HUES48 (cell line): ENCODE data around the gene WNK1.
"Not testable (repeated sequence)": the region's sequence is repeated elsewhere in the genome, so short reads cannot be mapped to it uniquely, and the experiment has no call there.

ENCODE experiments used
- H3K27ac ChIP-seq: one replicate; pipeline ENCODE4 v1.7.0; 2013; ENCODE audit warnings: low read depth, low read length, inconsistent platforms
- H3K27me3 ChIP-seq: 2 replicates; pipeline ENCODE4 v1.6.1; 2013; ENCODE audit warnings: mild to moderate bottlenecking, low read length; ENCODE audit not compliant: control insufficient read depth, insufficient read depth
- H3K36me3 ChIP-seq: 2 replicates; pipeline ENCODE4 v1.6.1; 2013; ENCODE audit warnings: low read length; ENCODE audit not compliant: control insufficient read depth, insufficient read depth
- H3K4me1 ChIP-seq: 2 replicates; pipeline ENCODE4 v1.6.1; 2013; ENCODE audit warnings: mild to moderate bottlenecking, low read length; ENCODE audit not compliant: control insufficient read depth, insufficient read depth
- H3K4me3 ChIP-seq: 2 replicates; pipeline ENCODE4 v1.5.1; 2013; ENCODE audit warnings: mild to moderate bottlenecking, low read depth, low read length
- H3K9ac ChIP-seq: 2 replicates; pipeline ENCODE4 v1.6.1; 2013; ENCODE audit warnings: mild to moderate bottlenecking, low read depth, low read length, moderate library complexity
- H3K9me3 ChIP-seq: 2 replicates; pipeline ENCODE4 v1.6.1; 2013; ENCODE audit warnings: low read length; ENCODE audit not compliant: control insufficient read depth, insufficient read depth

Gene WNK1

DNA sequence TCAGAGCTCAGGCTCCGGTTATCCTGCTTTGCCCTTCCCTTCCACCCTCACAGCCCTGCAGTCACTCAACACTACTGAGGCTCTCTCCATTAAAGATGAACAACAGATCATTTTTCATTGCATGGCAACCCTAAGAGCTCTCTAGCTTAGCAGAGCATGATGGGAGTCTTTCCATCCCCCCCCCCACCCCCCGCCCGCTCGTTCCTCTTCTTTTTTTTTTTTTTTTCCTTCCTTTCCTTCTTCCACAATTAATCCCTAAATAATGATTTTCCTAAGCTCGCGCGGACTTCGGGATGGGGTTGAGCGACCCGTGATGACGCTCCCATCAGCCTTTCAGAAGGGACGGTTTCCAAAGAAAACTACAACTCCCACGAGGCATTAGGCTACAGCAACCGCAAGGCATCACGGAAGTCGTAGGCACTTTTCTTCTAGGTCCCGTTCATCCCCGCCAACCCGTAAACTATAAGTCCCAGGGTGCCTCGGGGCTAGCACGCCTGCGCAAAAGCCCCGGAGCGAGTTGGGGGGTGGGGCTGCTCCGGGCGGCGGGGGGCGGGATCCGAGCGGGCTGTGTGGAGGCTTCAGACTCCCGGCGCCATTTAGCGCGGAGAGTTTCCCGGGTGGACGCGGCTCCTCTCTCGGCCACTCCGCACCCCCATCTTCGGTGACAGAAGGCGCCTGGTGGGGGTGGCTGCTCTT, at the start of gene WNK1:
Gene WNK1 (plus strand): TSS at position 581 of the 696 bp plus-strand sequence. CDS start 987 bp downstream, outside the sequence.
- Histone ChIP-seq H3K4me3 (peak within 1 kb of the TSS; percentile 78), H3K27me3 (no peaks in the 10 kb centered on the region), H3K4me1 (peaks cover 25% of the 10 kb centered on the region), H3K27ac (peak within 1 kb of the TSS; percentile 87), H3K9me3 (no peaks in the 10 kb centered on the region), H3K9ac (peak within 1 kb of the TSS; percentile 78), H3K36me3 (no peaks in the 10 kb centered on the region; the same call in 1 of the 2 replicates)

DNA sequence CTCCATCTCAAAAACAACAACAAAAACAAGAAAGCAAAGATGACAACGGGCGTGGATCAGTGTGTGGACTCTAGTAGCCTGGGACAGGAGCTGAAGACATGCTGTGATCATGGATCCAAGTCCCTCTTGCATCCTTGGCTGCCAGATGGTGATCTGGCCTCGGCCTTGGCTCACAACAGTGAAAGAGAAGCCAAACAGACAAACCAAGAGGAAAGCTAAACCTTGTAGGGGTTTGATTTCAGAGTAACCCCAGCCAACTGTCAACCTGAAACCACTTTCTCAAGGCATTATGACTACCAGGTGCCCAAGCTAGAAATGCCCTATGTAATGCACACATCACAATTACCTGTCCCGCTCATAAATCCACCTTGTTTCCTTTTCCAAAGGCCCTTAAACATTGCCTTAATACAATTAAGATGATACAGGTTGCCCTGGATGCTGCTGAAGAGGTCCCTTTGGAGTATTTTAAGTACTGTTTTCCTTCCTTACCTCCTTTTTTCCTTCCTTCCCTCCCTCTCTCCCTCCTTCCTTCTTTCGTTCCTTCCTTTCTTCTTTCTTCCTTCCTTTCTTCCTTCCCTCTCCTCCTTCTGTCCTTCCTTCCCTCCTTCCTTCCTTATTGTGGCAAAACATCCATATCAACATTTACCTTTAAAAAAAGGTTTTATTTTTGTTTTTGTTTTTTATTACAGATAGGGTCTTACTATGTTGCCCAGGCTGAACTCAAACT, 47.7 kb upstream of the WNK1 start:
- peaks cover 6% of the 10 kb centered on the region for H3K4me1 ChIP-seq
- no peak overlapping the region for H3K27ac ChIP-seq
- no peak overlapping the region for H3K4me3 ChIP-seq
- H3K36me3 ChIP-seq, result no peaks in the 10 kb centered on the region
- no peaks in the 10 kb centered on the region for H3K27me3 ChIP-seq
- no peak overlapping the region for H3K9ac ChIP-seq
- H3K9me3 ChIP-seq, result no peaks in the 10 kb centered on the region

DNA sequence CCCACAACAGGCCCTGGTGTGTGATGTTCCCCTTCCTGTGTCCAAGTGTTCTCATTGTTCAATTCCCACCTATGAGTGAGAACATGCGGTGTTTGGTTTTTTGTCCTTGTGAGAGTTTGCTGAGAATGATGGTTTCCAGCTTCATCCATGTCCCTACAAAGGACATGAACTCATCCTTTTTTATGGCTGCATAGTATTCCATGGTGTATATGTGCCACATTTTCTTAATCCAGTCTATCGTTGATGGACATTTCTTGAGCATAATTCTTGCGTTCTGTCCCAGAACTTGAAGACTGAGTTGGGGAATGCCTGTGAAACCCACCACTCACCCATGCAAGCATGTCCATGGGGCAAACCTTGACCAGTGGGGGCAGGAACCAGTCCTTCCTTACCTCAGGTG, 44.3 kb upstream of the WNK1 start:
- not testable (repeated sequence) for H3K4me1 ChIP-seq

GRCh38 chr12:709455-710020, 42.8 kb upstream of the WNK1 start:
- Histone ChIP-seq H3K9ac (no peak overlapping the region), H3K4me3 (no peak overlapping the region), H3K27me3 (no peaks in the 10 kb centered on the region), H3K4me1 (peaks cover 16% of the 10 kb centered on the region), H3K36me3 (no peaks in the 10 kb centered on the region), H3K27ac (no peak overlapping the region), H3K9me3 (no peaks in the 10 kb centered on the region)

More for the DNA sequence above, 44.3 kb upstream of the WNK1 start:
- not testable (repeated sequence) for H3K36me3 ChIP-seq, H3K27me3 ChIP-seq, H3K4me3 ChIP-seq, H3K27ac ChIP-seq, H3K9me3 ChIP-seq, H3K9ac ChIP-seq

- no peak overlapping the region for H3K27ac ChIP-seq
- no peaks in the 10 kb centered on the region for H3K27me3 ChIP-seq
- no peak overlapping the region for H3K4me3 ChIP-seq
- no peaks in the 10 kb centered on the region for H3K9me3 ChIP-seq
- no peak overlapping the region for H3K9ac ChIP-seq
- no peaks in the 10 kb centered on the region for H3K36me3 ChIP-seq
- peaks cover 20% of the 10 kb centered on the region for H3K4me1 ChIP-seq
Observed at GRCh38 chr12:712172-712863, 40.1 kb upstream of the WNK1 start.

GRCh38 chr12:713281-713875, 39.0 kb upstream of the WNK1 start:
- Histone ChIP-seq H3K9ac (no peak overlapping the region), H3K27me3 (no peaks in the 10 kb centered on the region), H3K4me1 (peaks cover 20% of the 10 kb centered on the region), H3K9me3 (no peaks in the 10 kb centered on the region), H3K27ac (no peak overlapping the region), H3K36me3 (no peaks in the 10 kb centered on the region), H3K4me3 (no peak overlapping the region)

GRCh38 chr12:716506-716905, 35.9 kb upstream of the WNK1 start:
- Histone ChIP-seq H3K36me3 (no peaks in the 10 kb centered on the region), H3K9me3 (no peaks in the 10 kb centered on the region), H3K27ac (no peak overlapping the region), H3K27me3 (no peaks in the 10 kb centered on the region), H3K4me1 (peaks cover 27% of the 10 kb centered on the region), H3K9ac (no peak overlapping the region), H3K4me3 (no peak overlapping the region)

DNA sequence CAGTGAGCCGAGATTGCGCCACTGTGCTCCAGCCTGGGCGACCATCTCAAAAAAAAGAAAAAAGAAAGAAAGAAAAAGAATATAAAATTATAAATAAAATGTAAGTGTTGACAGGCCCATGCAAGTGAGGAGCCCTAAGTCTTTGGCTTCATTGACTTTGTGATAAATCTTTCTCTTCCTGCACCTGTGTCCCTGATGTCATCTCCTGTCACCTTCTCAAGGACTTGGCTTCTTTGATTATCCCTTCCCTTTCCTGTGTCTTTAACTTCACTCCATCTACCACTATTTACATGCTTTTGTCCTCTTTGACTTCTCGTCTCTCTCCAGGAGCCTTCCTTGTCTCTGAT, 33.6 kb upstream of the WNK1 start:
- no peaks in the 10 kb centered on the region for H3K36me3 ChIP-seq
- H3K9me3 ChIP-seq, result no peaks in the 10 kb centered on the region
- H3K27ac ChIP-seq, result no peak overlapping the region
- no peak overlapping the region for H3K4me3 ChIP-seq
- H3K4me1 ChIP-seq, result peaks cover 24% of the 10 kb centered on the region
- H3K27me3 ChIP-seq, result no peaks in the 10 kb centered on the region
- H3K9ac ChIP-seq, result no peak overlapping the region

DNA sequence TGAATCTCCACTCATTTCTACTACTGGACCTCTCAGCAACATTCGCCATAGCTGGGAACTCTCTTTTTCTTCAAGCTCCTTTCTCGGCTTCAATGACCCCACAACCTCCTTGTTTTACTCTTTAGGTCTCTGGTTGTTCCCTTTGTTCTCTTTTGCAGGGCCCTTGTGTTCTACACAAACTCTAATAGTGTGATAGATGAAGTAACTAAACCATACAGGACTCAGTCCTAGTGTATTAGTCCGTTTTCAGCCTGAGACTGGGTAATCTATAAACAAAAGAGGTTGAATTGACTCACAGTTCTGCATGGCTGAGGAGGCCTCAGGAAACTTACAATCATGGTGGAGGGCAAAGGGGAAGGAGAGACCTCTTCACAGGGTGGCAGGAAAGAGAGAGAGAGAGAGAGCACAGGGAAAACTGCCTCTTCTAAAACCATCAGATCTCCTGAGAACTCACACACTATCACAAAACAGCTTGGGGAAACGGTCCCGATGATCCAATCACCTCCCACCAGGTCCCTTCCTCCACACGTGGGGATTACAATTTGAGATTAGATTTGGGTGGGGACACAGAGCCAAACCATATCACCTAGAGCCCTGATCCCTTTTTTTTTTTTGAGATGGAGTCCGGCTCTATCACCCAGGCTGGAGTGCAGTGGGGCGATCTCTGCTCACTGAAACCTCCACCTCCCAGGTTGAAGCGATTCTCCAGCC, 32.0 kb upstream of the WNK1 start:
- no peak overlapping the region for H3K27ac ChIP-seq
- no peaks in the 10 kb centered on the region for H3K36me3 ChIP-seq
- H3K27me3 ChIP-seq, result no peaks in the 10 kb centered on the region
- peaks cover 29% of the 10 kb centered on the region for H3K4me1 ChIP-seq
- no peaks in the 10 kb centered on the region for H3K9me3 ChIP-seq
- no peak overlapping the region for H3K9ac ChIP-seq
- no peak overlapping the region for H3K4me3 ChIP-seq

DNA sequence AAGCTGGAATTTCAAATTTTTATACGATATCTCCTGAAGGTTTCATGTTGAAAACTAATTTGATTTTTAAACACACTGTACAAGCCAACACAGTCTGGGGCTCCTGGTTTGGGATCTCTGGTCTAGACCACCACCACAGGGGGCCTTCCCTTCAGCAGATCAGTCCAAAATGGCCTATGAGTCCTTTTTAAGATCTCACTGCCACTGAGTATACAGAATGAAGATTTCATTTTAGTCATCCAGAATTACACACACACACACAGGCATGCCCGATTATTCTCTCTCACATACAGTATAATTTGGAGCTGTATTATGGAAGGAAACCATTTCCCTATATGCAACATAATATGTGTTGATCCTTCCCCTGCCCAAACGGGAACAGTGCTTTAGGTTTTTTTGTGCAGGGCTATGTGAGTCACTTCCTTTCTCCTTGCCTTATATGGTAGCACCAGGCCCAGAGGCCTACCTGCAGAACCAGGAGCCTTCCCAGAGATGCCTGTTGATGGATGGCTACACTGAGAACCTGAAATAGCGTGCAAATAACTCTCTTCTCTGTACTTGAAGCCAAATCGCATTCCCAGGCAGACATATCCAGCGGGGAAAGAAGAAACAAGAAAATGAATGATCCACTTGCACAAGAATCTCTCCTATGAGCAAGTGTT, 28.1 kb upstream of the WNK1 start:
- H3K9me3 ChIP-seq, result no peaks in the 10 kb centered on the region
- H3K4me1 ChIP-seq, result peaks cover 19% of the 10 kb centered on the region
- no peaks in the 10 kb centered on the region for H3K36me3 ChIP-seq
- H3K27ac ChIP-seq, result peak overlapping the region; percentile 14
- no peak overlapping the region for H3K4me3 ChIP-seq
- no peak overlapping the region for H3K9ac ChIP-seq
- H3K27me3 ChIP-seq, result no peaks in the 10 kb centered on the region
